OCI-LY3 (cell line): ENCODE measurements around the gene RAB9A.

Source experiments
- H2AFZ ChIP-seq: fragments of 200-600, 300-600 bp; shearing (Covaris generic); 2 replicates; pipeline ENCODE4 v1.6.0; 2014; ENCODE audit warnings: antibody characterized with exemption, low read depth, low read length
- H3K27ac ChIP-seq: fragments of 200-600, 300-600 bp; sonication (generic); 2 replicates; pipeline ENCODE4 v1.5.1; 2014; ENCODE audit warnings: mild to moderate bottlenecking, low read length, moderate library complexity, mixed read lengths
- H3K27me3 ChIP-seq: fragments of 200-600, 300-600 bp; sonication (generic); 2 replicates; pipeline ENCODE4 v1.6.1; 2014; ENCODE audit warnings: low read depth, low read length, mixed read lengths
- H3K36me3 ChIP-seq: fragments of 200-600, 300-600 bp; sonication (generic); replicated peaks from 2 replicates; pipeline ENCODE3; 2014; ENCODE audit warnings: low read depth, low read length, mixed read lengths
- H3K4me1 ChIP-seq: fragments of 300-600, 200-600 bp; sonication (generic); 2 replicates; pipeline ENCODE4 v1.6.1; 2014; ENCODE audit warnings: low read length, mixed read lengths
- H3K4me2 ChIP-seq: fragments of 200-600, 300-600 bp; sonication (generic); 2 replicates; pipeline ENCODE4 v1.6.1; 2014; ENCODE audit warnings: low read length, mixed read lengths
- H3K4me3 ChIP-seq: fragments of 300-600, 200-600 bp; sonication (generic); 2 replicates; pipeline ENCODE4 v1.5.1; 2014; ENCODE audit warnings: antibody characterized with exemption, mild to moderate bottlenecking, low read length, moderate library complexity
- H3K79me2 ChIP-seq: fragments of 300-600, 200-600 bp; shearing (Covaris generic); 2 replicates; pipeline ENCODE4 v1.6.1; 2014; ENCODE audit warnings: mild to moderate bottlenecking, low read length, mixed read lengths
- H3K9ac ChIP-seq: fragments of 300-600, 200-600 bp; shearing (Covaris generic); 2 replicates; pipeline ENCODE4 v1.6.0; 2014; ENCODE audit warnings: mild to moderate bottlenecking, low read length, moderate library complexity
- H3K9me3 ChIP-seq: fragments of 200-600, 300-600 bp; shearing (Covaris generic); 2 replicates; pipeline ENCODE4 v1.6.1; 2014; ENCODE audit warnings: low read length, mixed read lengths; ENCODE audit not compliant: insufficient read depth
- H4K20me1 ChIP-seq: fragments of 200-600, 300-600 bp; sonication (generic); 2 replicates; pipeline ENCODE4 v1.6.1; 2016; ENCODE audit warnings: low read length, mixed read lengths; ENCODE audit not compliant: insufficient read depth
- EZH2phosphoT487 ChIP-seq: fragments of 200-600 bp; shearing (Covaris generic); IDR thresholded peaks from 2 replicates; pipeline ENCODE4 v1.6.1; 2018; ENCODE audit warnings: antibody characterized with exemption, mixed run types, low read depth
- TF ChIP-seq, protein P1 (sequence below): fragments of 200-600, 300-600 bp; sonication (generic); IDR thresholded peaks from 2 replicates; pipeline ENCODE4 v1.5.1; 2014; ENCODE audit warnings: antibody characterized with exemption, low read length, low read depth

The RAB9A gene

DNA sequence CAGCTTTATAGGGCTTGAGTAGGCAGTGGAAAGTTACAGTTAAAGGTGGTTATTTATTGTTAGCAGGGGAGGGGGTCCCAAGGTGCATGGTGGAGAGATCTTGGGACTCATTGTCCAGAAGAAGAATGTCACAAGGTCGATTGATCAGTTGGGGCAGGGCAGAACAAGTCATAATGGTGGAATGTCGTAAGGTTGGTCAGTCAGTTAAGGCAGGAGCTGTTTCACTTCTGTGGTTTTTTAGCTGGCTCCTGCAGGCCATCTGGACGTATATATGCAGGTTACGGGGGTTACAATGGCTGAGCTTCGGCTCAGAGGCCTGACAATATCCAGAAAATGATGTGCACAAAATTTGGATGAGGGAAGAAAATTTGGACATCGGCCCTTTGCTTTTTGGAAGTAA, 52.8 kb downstream of the RAB9A start:
- no peaks in the 10 kb centered on the region for H4K20me1 ChIP-seq
- peaks cover 46% of the 10 kb centered on the region for H3K36me3 ChIP-seq
- peak overlapping the region; percentile 60; the same call in 1 of the 2 replicates for H3K4me3 ChIP-seq
- H3K27me3 ChIP-seq: no peaks in the 10 kb centered on the region
- H3K9me3 ChIP-seq: no peaks in the 10 kb centered on the region
- H3K4me2 ChIP-seq: peak overlapping the region; percentile 56
- H3K9ac ChIP-seq: peak overlapping the region; percentile 63
- peaks cover 38% of the 10 kb centered on the region for H3K4me1 ChIP-seq
- TF ChIP-seq, protein P1, sequence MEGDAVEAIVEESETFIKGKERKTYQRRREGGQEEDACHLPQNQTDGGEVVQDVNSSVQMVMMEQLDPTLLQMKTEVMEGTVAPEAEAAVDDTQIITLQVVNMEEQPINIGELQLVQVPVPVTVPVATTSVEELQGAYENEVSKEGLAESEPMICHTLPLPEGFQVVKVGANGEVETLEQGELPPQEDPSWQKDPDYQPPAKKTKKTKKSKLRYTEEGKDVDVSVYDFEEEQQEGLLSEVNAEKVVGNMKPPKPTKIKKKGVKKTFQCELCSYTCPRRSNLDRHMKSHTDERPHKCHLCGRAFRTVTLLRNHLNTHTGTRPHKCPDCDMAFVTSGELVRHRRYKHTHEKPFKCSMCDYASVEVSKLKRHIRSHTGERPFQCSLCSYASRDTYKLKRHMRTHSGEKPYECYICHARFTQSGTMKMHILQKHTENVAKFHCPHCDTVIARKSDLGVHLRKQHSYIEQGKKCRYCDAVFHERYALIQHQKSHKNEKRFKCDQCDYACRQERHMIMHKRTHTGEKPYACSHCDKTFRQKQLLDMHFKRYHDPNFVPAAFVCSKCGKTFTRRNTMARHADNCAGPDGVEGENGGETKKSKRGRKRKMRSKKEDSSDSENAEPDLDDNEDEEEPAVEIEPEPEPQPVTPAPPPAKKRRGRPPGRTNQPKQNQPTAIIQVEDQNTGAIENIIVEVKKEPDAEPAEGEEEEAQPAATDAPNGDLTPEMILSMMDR: no peak
- no peak for TF ChIP-seq EZH2phosphoT487
- no peak overlapping the region for H2AFZ ChIP-seq
- peaks cover 10% of the 10 kb centered on the region for H3K79me2 ChIP-seq
- peak overlapping the region; percentile 91 for H3K27ac ChIP-seq

DNA sequence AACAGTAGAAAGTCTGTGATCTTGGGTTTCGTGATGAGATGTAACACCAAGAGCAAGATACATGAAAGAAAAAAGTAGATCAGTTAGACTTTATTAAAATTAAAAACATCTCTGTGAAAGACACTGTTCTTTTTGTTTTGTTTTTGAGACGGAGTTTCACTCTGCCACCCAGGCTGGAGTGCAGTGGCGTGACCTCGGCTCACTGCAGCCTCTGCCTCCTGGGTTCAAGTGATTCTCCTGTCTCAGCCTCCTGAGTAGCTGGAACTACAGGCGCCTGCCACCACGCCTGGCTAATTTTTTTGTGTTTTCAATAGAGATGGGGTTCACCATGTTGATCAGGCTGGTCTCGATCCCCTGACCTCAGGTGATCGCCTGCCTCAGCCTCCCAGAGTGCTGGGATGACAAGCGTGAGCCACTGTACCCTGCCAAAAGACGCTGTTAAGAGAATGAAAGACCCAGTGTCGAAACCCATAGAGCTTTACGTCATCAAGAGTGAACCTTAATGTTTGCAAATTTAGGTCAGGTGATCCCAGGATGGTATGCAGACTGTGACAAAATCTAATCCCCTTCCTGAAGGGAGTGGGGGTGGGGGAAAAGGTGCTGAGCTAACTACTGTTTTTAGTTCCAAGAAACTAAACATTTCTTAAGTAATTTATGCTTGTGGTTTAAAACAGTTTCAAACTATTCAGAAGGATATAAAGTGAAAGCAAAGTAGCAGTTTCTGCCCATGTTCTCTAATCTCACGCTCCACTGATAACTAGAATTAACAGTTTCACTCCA, 53.7 kb downstream of the RAB9A start:
- Histone ChIP-seq H4K20me1 (no peaks in the 10 kb centered on the region), H3K4me2 (peak overlapping the region; percentile 70), H3K27me3 (no peaks in the 10 kb centered on the region), H3K79me2 (peaks cover 8% of the 10 kb centered on the region), H3K36me3 (peaks cover 42% of the 10 kb centered on the region), H3K27ac (peak overlapping the region; percentile 91), H3K9ac (peak overlapping the region; percentile 63), H3K4me3 (peak overlapping the region; percentile 61), H3K9me3 (no peaks in the 10 kb centered on the region), H2AFZ (no peak overlapping the region), H3K4me1 (peaks cover 46% of the 10 kb centered on the region)
- TF ChIP-seq, protein P1: no peak
- no peak for TF ChIP-seq EZH2phosphoT487

DNA sequence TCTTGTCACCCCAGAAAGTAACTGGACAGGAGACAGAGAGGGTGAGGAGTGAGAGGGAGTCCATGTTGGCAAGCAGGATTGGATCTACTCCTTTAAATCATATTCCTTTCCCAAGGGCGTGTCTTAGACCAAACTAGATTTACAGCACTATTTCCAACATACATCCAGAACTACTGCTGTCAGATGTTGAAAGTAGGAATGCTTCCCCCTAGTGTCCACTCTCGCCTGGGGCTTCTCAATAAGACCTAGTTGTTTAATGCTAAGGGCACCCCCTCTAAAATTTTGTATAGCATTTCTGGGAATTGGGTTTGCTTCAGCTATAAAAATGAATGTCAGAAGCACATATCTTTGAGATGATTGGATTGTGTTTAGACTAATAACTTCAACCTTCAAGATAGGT, 58.9 kb downstream of the RAB9A start:
- no peaks in the 10 kb centered on the region for H4K20me1 ChIP-seq
- no peak overlapping the region for H2AFZ ChIP-seq
- TF ChIP-seq EZH2phosphoT487: no peak
- TF ChIP-seq, protein P1: peak; percentile 56
- H3K27me3 ChIP-seq: no peaks in the 10 kb centered on the region
- H3K27ac ChIP-seq: no peak overlapping the region
- no peak overlapping the region for H3K4me2 ChIP-seq
- peaks cover 8% of the 10 kb centered on the region for H3K79me2 ChIP-seq
- no peak overlapping the region for H3K9ac ChIP-seq
- H3K4me3 ChIP-seq: no peak overlapping the region
- peaks cover 63% of the 10 kb centered on the region for H3K4me1 ChIP-seq
- H3K36me3 ChIP-seq: peaks cover 40% of the 10 kb centered on the region
- H3K9me3 ChIP-seq: no peaks in the 10 kb centered on the region

DNA sequence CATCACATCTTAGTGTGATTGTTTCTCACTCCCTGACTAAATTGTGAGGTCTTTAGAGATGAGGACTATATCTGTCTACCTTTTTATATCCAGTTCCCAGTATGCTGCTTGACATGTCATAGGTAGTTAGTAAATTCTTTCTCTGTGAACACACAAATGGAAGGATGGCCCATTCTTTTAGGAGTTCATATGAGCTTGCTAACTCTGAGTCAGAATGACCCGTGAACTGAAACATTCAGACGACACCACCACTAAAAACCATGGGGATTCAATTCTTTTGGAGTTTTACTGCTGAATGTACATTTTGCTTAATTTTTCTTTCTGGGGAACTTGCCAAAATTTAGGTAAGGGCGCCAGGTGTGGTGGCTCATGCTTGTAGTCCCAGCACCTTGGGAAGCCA, 59.6 kb downstream of the RAB9A start:
- TF ChIP-seq, protein P1: no peak
- TF ChIP-seq EZH2phosphoT487: no peak
- Histone ChIP-seq H3K4me1 (peaks cover 64% of the 10 kb centered on the region), H3K4me3 (no peak overlapping the region), H3K79me2 (peaks cover 5% of the 10 kb centered on the region), H3K27me3 (no peaks in the 10 kb centered on the region), H3K4me2 (no peak overlapping the region), H3K9me3 (no peaks in the 10 kb centered on the region), H2AFZ (no peak overlapping the region), H3K9ac (no peak overlapping the region), H4K20me1 (no peaks in the 10 kb centered on the region), H3K27ac (no peak overlapping the region), H3K36me3 (peaks cover 40% of the 10 kb centered on the region)
